Measurements from ENCODE around the gene ILF2.

The ILF2 gene

DNA sequence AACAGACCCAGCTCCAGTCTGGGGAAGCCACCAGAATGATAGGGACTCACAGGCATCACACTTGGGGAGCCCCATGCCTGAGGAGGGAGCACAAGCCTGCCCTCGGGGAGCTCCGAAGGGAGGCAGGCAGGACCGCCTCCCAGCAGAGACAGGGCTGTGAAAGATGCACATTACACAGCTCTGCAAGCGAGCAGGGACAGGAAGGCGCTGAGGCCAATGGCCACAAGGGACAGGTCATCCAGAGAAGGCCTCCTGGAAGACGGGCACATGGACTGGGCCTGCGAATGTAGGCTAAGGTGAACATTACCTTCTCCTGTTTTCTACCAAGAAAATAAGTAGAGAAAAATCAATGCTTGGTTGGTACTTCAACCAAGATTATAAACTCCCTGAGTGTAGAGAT, 11.9 kb upstream of the ILF2 start:
- TF ChIP-seq POLR2AphosphoS5 (IDR thresholded peaks at IDR 0.05; ENCODE audit: low read depth, low read length): no peak
- TF ChIP-seq, protein P1, sequence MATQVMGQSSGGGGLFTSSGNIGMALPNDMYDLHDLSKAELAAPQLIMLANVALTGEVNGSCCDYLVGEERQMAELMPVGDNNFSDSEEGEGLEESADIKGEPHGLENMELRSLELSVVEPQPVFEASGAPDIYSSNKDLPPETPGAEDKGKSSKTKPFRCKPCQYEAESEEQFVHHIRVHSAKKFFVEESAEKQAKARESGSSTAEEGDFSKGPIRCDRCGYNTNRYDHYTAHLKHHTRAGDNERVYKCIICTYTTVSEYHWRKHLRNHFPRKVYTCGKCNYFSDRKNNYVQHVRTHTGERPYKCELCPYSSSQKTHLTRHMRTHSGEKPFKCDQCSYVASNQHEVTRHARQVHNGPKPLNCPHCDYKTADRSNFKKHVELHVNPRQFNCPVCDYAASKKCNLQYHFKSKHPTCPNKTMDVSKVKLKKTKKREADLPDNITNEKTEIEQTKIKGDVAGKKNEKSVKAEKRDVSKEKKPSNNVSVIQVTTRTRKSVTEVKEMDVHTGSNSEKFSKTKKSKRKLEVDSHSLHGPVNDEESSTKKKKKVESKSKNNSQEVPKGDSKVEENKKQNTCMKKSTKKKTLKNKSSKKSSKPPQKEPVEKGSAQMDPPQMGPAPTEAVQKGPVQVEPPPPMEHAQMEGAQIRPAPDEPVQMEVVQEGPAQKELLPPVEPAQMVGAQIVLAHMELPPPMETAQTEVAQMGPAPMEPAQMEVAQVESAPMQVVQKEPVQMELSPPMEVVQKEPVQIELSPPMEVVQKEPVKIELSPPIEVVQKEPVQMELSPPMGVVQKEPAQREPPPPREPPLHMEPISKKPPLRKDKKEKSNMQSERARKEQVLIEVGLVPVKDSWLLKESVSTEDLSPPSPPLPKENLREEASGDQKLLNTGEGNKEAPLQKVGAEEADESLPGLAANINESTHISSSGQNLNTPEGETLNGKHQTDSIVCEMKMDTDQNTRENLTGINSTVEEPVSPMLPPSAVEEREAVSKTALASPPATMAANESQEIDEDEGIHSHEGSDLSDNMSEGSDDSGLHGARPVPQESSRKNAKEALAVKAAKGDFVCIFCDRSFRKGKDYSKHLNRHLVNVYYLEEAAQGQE (IDR thresholded peaks at IDR 0.05; ENCODE audit: insufficient read depth in 1 of 2, low read depth in 2 of 2, low read length in 2 of 2): no peak
- TF ChIP-seq SIN3A (IDR thresholded peaks at IDR 0.05; ENCODE audit: borderline replicate concordance, insufficient read depth, low read length): no peak
- TF ChIP-seq FOXP2 (optimal IDR thresholded peaks at IDR 0.05; ENCODE audit: borderline replicate concordance, extremely low read depth, extremely low read length, insufficient read depth): no peak
- no peak for TF ChIP-seq TAF1 (IDR thresholded peaks at IDR 0.05; ENCODE audit: borderline replicate concordance, insufficient read depth, low read length)

DNA sequence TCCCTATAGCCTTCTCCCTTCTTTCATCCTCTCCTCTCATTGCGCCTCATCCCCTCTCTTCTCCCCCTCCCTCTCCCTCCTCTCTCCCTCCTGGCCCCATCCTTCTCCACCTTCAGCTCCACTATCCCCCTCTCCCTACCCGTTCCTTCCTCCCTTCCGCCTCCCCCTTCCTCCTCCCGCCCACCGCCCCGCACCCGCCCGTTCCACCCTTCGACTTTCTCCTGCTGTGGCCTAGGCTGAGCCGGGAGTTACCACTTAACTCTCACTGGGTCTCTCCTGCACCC, 9.3 kb upstream of the ILF2 start:
- TF ChIP-seq TAF1 (IDR thresholded peaks at IDR 0.05; ENCODE audit: borderline replicate concordance, insufficient read depth, low read length) (no peak), SIN3A (IDR thresholded peaks at IDR 0.05; ENCODE audit: borderline replicate concordance, insufficient read depth, low read length) (no peak), POLR2AphosphoS5 (IDR thresholded peaks at IDR 0.05; ENCODE audit: low read depth, low read length) (no peak), FOXP2 (optimal IDR thresholded peaks at IDR 0.05; ENCODE audit: borderline replicate concordance, extremely low read depth, extremely low read length, insufficient read depth) (no peak)
- TF ChIP-seq, protein P1 (IDR thresholded peaks at IDR 0.05; ENCODE audit: insufficient read depth in 1 of 2, low read depth in 2 of 2, low read length in 2 of 2): no peak

DNA sequence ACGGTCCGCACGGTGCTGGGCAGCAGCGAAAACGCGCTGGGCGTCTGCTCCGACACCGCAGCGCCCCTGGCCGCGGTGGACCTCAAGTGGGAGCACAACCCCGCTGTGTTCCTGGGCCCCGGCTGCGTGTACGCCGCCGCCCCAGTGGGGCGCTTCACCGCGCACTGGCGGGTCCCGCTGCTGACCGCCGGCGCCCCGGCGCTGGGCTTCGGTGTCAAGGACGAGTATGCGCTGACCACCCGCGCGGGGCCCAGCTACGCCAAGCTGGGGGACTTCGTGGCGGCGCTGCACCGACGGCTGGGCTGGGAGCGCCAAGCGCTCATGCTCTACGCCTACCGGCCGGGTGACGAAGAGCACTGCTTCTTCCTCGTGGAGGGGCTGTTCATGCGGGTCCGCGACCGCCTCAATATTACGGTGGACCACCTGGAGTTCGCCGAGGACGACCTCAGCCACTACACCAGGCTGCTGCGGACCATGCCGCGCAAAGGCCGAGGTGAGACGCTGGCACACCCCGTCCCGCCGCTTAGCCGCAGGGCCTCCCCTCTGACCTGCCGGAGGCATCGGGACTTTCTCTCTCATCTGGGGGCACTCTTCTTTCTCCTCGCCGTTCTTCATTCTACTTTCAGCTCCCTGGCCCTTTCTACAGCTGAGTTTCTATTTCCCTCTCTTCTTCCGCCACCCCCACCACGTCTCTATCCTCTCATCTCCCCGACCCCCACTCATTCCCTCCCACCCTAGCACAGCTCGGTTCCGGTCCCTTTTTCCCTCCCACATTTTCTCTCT, 8.7 kb upstream of the ILF2 start:
- TF ChIP-seq SIN3A (IDR thresholded peaks at IDR 0.05; ENCODE audit: borderline replicate concordance, insufficient read depth, low read length): no peak
- TF ChIP-seq, protein P1 (IDR thresholded peaks at IDR 0.05; ENCODE audit: insufficient read depth in 1 of 2, low read depth in 2 of 2, low read length in 2 of 2): no peak
- TF ChIP-seq FOXP2 (optimal IDR thresholded peaks at IDR 0.05; ENCODE audit: borderline replicate concordance, extremely low read depth, extremely low read length, insufficient read depth): no peak
- no peak for TF ChIP-seq TAF1 (IDR thresholded peaks at IDR 0.05; ENCODE audit: borderline replicate concordance, insufficient read depth, low read length)
- TF ChIP-seq POLR2AphosphoS5 (IDR thresholded peaks at IDR 0.05; ENCODE audit: low read depth, low read length): no peak

DNA sequence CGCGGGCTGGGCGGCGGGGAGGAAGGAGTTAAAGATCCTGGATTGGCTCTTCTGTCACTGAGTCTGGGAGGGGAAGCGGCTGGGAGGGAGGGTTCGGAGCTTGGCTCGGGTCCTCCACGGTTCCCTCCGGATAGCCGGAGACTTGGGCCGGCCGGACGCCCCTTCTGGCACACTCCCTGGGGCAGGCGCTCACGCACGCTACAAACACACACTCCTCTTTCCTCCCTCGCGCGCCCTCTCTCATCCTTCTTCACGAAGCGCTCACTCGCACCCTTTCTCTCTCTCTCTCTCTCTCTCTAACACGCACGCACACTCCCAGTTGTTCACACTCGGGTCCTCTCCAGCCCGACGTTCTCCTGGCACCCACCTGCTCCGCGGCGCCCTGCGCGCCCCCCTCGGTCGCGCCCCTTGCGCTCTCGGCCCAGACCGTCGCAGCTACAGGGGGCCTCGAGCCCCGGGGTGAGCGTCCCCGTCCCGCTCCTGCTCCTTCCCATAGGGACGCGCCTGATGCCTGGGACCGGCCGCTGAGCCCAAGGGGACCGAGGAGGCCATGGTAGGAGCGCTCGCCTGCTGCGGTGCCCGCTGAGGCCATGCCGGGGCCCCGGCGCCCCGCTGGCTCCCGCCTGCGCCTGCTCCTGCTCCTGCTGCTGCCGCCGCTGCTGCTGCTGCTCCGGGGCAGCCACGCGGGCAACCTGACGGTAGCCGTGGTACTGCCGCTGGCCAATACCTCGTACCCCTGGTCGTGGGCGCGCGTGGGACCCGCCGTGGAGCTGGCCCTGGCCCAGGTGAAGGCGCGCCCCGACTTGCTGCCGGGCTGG, 7.9 kb upstream of the ILF2 start, which contains the start of gene NPR1:
Gene NPR1 (plus strand): TSS at position 170 of the 818 bp plus-strand sequence. CDS start 421 bp downstream, at position 591.
- TF ChIP-seq TAF1 (IDR thresholded peaks at IDR 0.05; ENCODE audit: borderline replicate concordance, insufficient read depth, low read length): no peak
- TF ChIP-seq POLR2AphosphoS5 (IDR thresholded peaks at IDR 0.05; ENCODE audit: low read depth, low read length): no peak
- no peak for TF ChIP-seq FOXP2 (optimal IDR thresholded peaks at IDR 0.05; ENCODE audit: borderline replicate concordance, extremely low read depth, extremely low read length, insufficient read depth)
- TF ChIP-seq SIN3A (IDR thresholded peaks at IDR 0.05; ENCODE audit: borderline replicate concordance, insufficient read depth, low read length): no peak
- TF ChIP-seq, protein P1 (IDR thresholded peaks at IDR 0.05; ENCODE audit: insufficient read depth in 1 of 2, low read depth in 2 of 2, low read length in 2 of 2): no peak
